NCI-H2227 (cell line): Measurements from ENCODE around the gene AFAP1.

Experiments used
- DNase-seq: peaks from one replicate; lab custom pipeline; 2025; ENCODE audit not compliant: unreplicated experiment; lab: John Stamatoyannopoulos, UW

Gene AFAP1

DNA sequence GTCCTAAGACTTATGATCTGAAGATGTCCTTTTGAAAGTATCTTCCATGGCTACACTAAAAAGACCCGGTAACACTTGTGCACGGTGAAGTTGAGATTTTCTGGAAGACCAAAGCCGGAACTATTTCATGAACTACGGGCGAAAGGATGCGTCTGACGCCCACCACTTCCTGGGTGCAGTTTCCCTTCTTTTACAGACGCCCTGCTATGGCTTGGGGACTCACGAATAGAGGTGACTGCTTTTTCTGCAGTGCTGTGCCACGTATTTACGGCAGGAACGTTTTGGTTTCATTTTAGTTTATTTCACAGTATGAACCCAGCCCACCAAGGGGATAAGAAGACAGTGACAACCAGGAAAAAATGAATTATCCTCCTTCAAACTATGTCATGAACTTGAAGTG, 180.4 kb downstream of the AFAP1 start:
- no peak for DNase-seq

- no peak for DNase-seq
These were observed 181.2 kb downstream of the AFAP1 start for GRCh38 chr4:7758476-7758875.

GRCh38 chr4:7757501-7758471, 181.9 kb downstream of the AFAP1 start:
- no peak for DNase-seq

- no peak for DNase-seq
These were observed 182.9 kb downstream of the AFAP1 start for GRCh38 chr4:7756561-7757355.

GRCh38 chr4:7756071-7756470, 183.6 kb downstream of the AFAP1 start:
- DNase-seq = no peak

DNA sequence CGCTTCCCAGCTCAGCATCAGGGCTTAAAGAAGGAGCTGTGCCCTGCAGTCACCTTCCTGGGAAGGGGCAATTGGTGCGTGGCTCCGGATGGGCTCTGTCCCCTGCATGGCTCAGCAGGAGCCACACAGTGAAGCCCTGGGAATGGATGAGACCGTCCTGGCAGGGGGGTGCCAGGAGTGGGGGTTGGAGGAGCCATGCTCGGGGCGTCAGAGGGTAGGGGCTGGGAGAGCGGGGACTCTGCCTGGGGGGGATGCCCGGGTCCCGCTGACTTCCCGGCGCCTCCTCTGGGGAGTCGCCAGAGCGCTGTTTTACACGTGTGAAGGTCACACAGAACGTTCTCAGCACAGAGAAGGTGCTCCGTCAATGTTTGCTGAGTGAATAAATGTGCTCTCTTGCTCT, 184.1 kb downstream of the AFAP1 start:
- no peak for DNase-seq

DNA sequence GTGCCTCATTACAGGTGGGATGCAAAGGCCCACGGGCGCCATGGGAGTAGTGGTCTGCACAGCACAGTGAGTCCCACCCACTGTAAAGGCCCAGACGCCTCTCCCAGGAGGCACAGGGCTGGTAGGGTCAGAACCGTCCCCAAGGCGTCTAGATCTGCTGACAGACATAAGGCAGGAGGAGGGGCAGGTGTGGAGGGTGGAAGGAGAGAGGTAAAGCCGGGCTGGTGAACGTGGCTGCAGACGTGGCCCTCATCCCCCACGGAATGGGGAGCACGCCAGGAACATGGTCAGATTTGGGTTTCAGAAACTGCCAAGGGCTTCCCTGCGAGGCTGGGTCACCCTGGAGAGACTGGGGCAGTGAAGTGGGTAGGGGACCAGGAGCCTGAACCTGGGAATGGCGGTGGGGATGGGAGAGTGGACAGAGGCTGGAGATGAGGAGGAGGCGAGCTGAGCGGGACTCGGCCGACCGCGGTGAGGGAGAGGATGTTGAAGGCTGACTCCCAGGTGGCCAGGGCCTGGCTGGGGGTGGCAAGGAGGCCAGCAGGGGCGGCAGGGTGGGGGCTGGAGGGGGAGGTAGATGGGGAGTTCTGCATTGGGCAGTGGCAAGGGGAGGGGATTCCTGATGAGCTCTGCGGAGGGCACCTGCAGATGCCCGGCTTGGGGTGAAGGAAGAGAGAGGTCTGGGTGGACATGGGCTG, 184.9 kb downstream of the AFAP1 start:
- no peak for DNase-seq

GRCh38 chr4:7753931-7754465, 185.7 kb downstream of the AFAP1 start:
- no peak for DNase-seq

GRCh38 chr4:7753271-7753670, 186.4 kb downstream of the AFAP1 start:
- DNase-seq = no peak

GRCh38 chr4:7752649-7753048, 187.0 kb downstream of the AFAP1 start:
- DNase-seq = no peak

GRCh38 chr4:7750972-7751371, 188.7 kb downstream of the AFAP1 start:
- no peak for DNase-seq

- no peak for DNase-seq
These were observed 189.1 kb downstream of the AFAP1 start for GRCh38 chr4:7750523-7750922.

- DNase-seq = no peak
These were observed 192.1 kb downstream of the AFAP1 start for GRCh38 chr4:7747566-7747965.

DNA sequence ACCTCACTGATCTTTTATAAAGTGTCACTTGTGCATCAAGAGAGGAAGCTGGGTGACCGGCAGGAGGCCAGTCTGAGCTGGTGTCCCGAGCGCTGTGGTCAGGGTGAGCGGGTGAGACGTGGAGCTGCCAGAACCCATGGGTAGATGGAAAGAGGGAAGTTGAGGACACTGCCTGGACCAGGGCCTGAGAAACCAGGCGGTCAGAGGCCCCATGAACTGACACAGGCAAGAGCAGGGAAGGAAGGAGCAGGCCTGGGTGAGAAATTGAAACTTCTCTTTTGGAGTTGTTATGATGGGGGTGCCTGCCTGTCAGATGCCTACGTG, 192.6 kb downstream of the AFAP1 start:
- DNase-seq = no peak

- DNase-seq = no peak
These were observed 193.2 kb downstream of the AFAP1 start for GRCh38 chr4:7746351-7747061.

- no peak for DNase-seq
These were observed 194.3 kb downstream of the AFAP1 start for GRCh38 chr4:7745301-7745885.

- no peak for DNase-seq
These were observed 195.4 kb downstream of the AFAP1 start for GRCh38 chr4:7744142-7744804.

GRCh38 chr4:7742807-7743280, 196.8 kb downstream of the AFAP1 start:
- DNase-seq = no peak

GRCh38 chr4:7741946-7742806, 197.5 kb downstream of the AFAP1 start:
- DNase-seq = no peak
